ENCODE measurements around the gene HOXA10.

Gene HOXA10

DNA sequence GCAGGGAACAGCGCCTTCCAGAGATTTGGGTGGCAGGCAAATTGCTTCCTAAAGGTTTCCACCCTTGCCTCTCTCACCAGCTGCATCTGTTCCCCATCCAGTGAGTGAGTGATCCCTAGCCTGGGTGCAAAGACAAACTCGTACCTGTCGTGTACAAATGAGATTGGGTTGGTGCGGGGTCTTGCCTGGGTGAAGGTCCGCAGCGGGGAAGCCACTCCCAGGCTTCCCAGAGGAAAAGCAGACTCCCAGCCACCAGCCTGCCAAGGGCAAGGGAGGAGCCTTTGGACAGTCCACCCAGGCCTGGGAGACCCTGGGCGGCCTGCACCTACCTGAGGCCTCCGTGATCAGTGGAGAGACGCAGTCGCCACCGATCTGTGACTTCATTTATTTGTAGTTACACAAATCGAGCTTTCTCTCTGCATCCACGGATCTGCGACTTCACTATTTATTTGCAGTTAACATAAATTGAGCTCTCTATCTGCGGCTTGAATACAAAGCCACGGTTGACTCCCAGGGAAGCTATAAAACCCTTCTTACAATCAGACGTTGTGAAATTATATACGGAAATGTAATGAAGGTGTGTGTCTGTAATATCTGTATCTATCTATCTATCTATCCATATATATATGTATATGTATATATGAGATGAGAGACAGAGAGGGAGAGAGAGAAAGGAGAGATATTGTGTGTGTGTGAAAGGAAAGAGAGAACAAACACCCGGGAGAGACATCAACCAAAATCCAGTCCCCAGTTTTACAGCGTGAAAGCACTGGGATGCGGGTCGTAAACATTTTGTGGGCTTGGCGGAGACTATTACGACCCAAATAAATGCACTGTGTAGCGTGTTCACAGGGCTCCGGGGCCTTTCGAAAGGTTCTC is 14.6 kb downstream of the HOXA10 start:
- FAIRE-seq (no peak), DNase-seq (ENCODE audit: extremely low spot score, insufficient read length, low read depth) (no peak)

DNA sequence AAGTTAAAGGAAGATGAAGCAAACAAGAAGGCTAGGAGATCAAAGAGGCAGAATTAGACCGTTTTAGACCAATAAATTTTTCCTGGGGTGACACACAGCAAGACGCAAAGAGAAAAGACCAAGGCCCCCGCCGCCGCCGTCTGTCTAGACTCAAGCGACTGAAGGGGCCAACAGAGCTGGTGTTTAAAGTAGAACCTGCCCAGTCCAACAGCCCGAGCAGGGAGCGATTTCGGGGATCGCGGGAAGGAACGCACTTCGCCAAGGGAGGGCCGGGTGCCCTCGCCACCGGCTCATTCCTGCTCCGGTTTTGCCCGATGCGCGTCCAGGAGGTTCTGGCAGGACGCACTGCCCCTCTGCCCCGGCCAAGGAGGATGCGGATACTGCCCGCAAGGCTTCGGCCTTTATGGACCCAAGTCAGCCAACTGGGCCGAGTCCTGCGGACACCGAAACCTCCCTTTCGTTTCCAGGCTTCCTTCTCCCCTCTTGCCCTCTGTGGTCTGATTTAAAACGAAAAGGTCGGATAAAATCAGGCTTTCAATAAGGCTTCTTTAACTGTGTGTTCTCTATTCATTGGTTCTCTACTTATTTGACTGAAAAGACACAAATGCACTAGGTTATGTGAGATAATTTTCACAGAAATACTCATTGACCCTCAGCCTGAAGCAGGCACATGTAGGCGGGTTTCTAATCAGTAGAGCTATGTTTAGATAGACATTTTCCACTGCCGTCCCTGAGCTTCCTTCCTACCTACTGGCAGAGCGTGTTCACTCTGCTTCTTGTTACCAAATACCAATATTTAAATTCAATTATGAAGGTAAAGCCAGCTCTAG is 15.5 kb downstream of the HOXA10 start:
- FAIRE-seq (no peak), DNase-seq (ENCODE audit: extremely low spot score, insufficient read length, low read depth) (no peak)

DNA sequence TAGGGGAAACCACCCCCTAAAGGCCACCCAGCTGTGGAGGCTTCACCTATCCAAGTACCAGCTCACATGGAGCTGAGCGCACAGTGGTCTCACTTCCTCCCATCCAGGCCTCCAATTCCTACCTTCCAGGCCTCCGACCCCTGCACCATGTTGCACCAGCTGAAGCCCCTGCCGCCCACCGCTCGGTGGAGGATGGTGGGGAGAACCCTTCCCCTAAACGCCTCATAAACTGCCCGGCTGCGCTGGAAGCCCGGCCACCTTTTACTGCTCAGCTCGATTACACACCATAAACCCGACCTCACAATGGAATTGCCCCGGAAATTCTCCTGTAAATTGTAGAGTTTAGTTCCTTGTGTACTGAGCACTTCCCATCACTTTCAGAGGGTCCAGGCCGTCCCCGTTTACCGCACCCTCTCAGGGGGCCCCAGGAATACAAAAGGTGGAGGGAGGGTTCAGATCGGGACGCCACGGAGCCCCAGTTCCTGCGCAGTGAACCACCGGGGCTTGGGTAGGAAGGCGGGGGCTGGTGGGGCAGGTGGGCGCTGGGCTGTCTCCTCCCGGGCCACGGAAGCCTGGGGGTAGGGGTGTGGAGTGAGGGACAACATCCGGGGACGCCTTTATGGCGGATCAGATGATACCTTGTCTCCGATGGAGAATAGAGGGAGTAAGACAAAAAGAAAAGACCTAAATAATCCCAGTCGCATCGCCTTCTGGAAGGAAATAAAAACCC is 16.3 kb downstream of the HOXA10 start:
- FAIRE-seq (no peak), DNase-seq (ENCODE audit: extremely low spot score, insufficient read length, low read depth) (no peak)

DNA sequence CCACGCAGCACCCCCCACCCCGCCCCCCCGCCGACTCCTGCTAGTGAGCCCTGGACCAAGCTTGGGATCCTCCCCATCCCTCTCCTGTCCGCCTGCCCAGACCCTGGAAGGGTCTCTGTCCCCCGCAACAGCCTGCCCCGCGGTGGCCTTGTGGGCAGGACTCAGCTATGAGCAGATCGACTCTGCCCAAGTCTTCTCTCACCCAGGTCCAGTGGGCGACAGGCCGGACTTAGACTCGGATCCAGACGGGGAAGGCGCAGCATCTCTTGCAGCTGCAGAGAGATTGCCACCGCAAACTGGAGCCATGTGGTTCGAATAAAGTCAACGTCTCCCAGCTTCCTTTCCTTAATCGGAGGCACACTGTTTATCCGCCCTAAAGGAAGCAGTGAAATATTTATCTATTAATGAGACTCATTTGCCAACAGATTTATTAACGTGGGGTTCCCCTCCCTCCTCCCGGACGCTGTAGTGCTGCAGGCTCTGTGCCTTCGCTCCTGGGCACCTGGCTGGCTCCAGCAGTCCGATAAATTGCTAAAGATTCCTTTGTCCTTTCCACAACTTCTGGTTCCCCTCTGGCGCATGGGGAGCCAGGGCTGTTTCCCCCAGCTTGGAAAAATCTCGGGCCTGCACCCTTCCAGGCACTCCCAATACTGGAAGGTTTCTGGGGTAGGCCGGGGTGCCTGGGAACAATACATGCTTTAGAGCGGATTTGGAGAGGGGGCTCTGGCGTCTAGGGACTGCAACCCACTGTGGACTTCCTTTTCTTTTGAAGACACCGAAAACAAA is 17.0 kb downstream of the HOXA10 start:
- FAIRE-seq (no peak), DNase-seq (ENCODE audit: extremely low spot score, insufficient read length, low read depth) (no peak)

DNA sequence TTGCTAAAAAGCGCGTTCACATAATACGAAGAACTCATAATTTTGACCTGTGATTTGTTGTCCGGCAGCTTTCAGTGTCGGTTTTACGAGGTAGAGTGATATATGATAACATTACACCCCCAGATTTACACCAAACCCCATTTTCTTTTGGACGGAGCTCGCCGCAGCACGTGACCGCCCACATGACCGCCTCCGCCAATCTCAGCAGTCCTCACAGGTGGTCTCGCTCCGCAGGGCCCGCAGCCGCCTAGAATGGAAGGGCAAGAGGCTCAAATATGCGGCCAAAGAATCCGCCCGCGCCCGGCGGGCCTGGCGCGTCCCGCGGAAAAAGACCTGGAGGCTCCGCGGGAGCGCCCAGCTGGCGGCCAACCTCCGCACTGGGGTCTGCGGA is 17.6 kb downstream of the HOXA10 start, which contains the start of gene HOXA7:
Gene HOXA7 (minus strand): TSS at position 168 of the 391 bp plus-strand sequence. CDS start 130 bp downstream, at position 38.
- no peak for DNase-seq (ENCODE audit: extremely low spot score, insufficient read length, low read depth)
- no peak for FAIRE-seq

DNA sequence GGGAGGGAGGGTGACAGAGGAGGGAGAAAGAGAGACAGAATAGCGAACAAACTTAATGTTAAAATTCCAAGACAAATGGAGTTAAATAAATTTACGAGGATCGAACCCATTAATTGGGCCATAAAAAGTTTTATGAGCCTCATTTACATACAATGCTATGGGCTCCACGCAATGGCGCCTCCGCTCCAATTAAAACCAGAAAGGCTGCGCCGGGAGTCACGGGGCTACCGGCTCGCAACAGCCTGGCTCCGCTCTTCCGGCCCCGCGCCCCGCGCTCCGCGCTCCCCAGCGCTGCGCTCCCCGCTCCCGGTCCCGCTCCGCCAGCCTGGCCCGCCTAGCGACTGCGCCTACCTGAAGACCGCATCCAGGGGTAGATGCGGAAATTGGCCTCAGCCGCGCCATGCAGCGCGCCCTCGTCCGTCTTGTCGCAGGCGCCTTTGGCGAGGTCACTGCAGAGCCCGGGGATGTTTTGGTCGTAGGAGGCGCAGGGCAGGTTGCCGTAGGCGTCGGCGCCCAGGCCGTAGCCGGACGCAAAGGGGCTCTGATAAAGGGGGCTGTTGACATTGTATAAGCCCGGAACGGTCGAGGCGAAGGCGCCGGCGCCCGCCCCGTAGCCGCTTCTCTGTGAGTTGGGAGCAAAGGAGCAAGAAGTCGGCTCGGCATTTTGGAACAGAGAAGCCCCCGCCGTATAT is 18.2 kb downstream of the HOXA10 start:
- DNase-seq (ENCODE audit: extremely low spot score, insufficient read length, low read depth), result no peak
- no peak for FAIRE-seq

DNA sequence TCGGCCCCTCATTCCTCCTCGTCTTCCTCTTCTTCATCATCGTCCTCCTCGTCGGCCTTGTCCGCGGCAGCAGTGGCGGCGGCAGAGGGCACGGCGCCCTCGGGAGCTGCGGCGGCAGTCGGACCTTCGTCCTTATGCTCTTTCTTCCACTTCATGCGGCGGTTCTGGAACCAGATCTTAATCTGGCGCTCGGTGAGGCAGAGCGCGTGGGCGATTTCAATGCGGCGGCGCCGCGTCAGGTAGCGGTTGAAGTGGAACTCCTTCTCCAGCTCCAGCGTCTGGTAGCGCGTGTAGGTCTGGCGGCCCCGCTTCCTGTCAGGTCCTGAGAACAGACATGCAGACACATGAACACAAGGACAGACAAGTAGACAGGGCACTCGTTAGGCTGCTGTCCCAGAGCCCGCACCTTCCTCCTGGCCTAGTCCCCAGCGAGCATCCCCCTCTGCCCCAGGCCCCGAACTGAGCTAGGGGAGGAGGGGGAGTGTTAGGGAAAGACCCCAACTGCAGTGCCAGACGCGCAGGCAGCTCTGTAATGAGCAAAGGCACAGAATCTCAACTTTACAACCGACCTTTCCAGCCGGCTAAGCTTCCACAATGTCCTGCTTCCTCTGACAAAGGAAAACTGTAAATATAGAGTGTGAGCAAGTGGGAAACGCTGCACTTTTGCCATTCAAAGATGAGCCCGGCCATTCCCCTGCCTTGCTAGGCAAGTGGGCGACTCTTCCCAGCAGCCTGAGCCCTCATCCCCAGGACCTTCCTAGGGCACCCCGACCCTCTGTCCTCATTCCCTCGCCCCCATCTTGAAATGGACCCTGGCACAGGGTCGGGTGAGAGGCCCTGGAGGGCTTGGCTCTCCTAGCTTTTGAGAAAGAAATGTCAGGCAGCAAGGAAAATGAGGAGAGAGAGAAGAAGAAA is 19.0 kb downstream of the HOXA10 start:
- no peak for DNase-seq (ENCODE audit: extremely low spot score, insufficient read length, low read depth)
- FAIRE-seq, result no peak

DNA sequence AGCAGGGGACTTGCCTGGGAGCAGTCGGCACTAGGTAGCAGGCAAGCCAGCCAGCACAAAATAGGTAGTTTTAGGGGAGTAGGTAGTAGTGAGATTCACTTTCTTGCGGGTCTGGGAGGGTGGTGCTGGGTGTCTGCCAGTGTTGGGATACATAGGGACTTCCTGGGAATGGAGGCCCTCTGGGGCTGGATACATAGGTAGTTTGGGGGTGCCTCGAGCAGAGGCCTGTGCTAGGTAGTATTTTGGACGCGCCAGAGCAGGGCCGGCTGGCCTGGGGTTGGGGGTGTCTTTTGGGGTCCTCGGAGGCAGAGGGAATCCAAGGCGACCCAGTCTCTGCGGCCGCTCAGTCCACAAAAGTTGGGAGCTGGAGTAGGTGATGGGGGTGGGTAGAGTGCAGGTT is 19.8 kb downstream of the HOXA10 start:
- FAIRE-seq (no peak), DNase-seq (ENCODE audit: extremely low spot score, insufficient read length, low read depth) (no peak)

DNA sequence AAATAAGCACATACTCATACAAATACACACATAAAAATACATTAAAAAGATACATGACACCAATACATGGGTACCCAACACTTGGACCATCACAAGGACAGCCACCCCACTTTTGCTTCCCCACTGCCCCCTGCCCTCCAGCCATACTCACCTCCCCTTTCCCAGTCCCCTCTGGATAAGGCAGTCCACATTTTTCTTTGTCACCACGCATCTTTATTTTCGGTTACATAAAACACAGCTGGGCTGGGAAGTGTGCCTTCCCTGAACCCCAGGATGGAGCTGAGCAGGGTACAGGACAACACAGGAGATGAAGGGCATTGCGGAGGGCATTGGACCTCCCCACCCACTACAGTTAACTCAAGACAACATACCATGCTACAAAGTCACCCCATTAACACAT is 20.6 kb downstream of the HOXA10 start:
- FAIRE-seq (no peak), DNase-seq (ENCODE audit: extremely low spot score, insufficient read length, low read depth) (no peak)

DNA sequence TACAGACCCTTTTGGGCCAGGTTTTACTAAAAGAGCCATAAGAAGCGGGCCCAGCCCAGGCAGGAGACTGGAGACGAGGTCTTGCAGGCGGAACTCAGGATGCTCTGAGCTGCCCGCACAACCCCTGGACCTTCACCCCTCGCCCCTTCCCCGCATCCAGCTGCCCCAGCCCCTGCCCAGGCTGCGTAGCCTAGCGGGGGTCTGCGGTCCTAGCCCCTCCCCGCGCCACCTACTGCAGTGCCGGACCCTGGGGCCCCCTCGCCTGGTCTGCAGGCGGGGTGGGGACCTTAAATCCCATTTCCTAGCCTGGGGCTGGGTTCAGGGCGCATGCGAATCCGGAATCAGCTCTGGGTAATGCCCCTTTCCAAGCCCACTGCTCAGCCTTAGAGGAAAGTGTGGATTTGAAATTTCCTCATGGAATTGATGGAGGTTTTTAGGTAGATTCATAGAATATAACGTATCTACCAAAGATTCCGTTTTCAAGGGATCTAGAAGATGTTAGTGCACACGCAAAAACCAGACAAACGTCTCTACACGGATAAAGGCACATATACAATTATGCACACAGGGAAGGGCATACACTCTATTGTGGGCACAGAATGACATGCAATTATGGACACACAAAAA is 21.2 kb downstream of the HOXA10 start:
- DNase-seq (ENCODE audit: extremely low spot score, insufficient read length, low read depth) (no peak), FAIRE-seq (no peak)

DNA sequence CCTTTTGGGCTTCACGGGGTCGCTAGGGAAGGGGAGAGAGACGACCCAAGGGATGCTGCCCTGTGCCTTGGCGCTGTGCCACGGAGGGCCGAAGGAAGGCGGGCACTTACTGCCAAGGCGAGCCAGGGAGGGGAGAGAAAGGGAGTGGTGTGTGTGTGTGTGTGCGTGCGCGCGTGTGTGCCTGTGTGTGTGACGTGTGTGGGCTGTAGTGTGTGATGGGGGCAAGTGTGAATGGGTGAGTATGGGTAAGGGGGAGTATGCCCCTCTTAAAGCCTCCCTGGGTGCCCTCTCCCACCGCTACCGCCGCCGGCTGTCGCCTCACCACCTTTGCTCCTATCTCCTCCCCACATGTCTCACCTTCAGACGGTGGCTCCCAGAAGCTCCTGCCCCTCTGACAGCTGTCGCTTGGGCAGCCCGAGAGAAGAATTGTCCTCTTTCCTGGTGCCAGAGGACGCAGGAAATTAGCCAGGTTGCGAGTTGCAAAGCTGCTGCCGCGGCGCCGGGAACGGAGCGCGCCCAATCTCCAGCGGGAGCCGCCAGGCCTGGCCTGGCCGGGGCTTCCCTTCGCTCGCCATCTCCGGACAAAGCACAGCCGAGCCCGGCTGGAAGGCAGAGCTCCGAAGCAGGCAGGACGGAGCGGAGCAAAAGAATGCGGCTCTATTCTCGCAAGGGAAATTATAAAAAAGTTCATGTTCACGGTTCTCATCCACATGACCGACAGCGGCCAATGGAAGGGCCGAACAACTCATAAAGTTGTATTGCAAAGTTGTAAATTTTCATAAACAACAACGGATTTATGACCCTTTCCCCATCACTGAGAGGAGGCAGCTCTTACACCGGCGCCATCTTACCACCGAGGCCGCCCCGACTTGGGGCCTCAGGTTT is 21.9 kb downstream of the HOXA10 start, which contains the start of gene HOXA3:
Gene HOXA3 (minus strand): TSS at position 653 of the 885 bp plus-strand sequence. CDS start 41,943 bp downstream, outside the sequence.
- DNase-seq (ENCODE audit: extremely low spot score, insufficient read length, low read depth) (no peak), FAIRE-seq (no peak)

DNA sequence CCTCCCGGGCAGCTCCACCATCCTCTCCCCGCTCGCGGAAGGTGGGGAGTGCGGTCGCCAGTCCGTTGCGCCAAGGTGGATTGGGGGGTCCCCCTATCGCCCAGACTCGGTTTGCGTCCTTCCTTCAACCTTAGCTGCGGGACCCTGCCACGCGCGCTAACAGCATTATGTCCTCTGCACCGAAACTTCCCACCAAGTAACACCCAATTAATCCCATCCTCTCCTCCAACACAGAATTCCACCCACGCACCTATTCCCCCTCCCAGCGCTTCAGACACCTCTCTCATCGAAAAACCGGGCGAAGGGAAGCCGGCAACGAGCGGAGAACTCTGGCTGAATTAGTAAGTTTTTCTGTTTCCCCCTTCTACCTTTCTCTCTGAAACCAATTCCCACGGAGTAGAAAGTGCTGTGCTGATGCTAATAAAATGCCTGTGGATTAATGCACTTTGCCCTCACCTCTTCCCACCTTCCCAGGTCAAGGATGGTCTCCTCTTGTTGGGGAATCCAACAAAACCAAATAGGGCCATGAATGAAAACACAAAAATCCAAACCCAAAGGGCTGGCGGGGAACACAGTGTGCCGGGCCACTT is 22.7 kb downstream of the HOXA10 start:
- FAIRE-seq, result no peak
- DNase-seq (ENCODE audit: extremely low spot score, insufficient read length, low read depth), result no peak

DNA sequence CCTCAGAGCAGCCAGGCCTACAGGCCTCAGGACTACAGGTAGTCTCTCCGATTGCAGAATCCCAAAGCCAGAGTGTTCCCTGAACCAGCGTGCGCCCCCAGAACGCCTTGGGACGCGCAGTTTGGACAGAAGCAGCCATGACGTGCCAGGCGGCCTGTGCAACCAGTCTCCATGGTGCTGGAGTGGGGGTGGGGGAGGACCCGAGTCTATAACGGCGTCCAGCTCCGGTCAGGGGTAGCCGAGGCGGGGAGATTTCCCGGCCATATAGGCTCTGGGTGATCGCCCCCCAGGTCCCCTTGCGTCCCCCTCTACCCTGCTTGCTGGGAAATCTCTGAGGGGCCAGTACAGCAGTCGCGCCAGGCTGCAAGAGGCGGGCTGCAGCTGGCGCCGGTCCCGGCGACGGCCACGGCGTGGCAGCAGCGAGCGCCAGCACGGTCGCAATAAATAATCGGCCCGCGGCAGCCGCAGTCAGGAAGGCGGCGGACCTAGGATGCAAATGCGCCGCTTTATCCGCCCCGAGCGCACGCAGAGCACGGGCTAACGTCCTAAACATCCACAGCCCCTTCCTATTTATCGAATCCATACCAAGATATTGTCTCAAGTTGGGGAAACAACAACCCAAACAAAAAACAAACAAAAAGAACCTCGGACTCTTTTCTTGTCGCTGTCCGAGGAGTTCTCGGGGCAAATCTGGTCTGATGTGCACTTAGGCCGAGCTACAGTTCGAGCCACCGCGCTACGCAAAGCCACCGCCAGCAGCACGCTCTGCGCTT is 23.4 kb downstream of the HOXA10 start:
- peak; percentile 76 for DNase-seq (ENCODE audit: extremely low spot score, insufficient read length, low read depth)
- FAIRE-seq, result peak; percentile 66

DNA sequence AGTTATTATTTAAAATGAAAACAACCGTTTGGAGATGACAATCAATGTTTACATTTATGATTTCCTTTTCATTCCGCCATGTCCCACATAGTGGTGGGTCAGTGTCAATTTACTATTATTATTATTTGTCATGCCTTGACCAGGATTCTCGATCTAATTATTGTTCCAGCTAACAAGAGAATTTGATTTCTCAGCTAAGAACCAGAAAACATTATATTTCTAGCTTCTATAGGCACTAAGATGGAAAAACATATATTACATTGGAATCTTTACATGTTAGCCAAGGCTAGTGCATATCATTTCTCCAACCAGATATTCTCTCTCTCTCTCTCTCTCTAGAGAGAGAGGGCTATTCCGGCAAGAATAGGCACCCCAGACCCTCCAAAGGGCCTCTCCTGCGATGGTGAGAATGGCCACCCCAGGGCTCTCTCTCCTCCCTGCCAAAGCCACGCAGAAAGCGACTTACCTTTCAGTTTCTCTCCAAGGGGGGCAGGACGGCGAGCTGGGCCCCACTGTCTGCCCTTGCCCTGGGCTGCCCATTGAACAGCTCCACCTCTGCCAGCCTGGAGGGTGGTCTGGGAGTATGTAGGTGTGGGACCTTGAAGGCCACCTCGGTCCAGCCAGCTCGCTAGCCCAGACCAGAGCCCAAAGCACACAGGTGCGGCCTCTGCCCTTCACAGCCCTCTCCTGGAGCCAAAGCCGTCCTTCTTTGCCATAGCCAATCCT is 24.1 kb downstream of the HOXA10 start:
- DNase-seq (ENCODE audit: extremely low spot score, insufficient read length, low read depth) (no peak), FAIRE-seq (no peak)

Measured in GM18507 (cell line).